Renal cortical epithelial cell (primary cell): ENCODE data around the gene P3H2. TPM values are rescaled to one million over a fixed set of nuclear protein-coding genes. Genes with fewer than 3 reads are reported as not detected.
A peak's percentile ranks its signal among the peaks of the same experiment; 100 is the strongest.

Experiments used
- DNase-seq: peaks from one replicate; pipeline ENCODE4 v3.0.0-alpha.2; 2011; ENCODE audit warnings: low read depth
- total RNA-seq: library from RNA; depleted of rRNA; stranded (reverse); fragments of >200 nt; gene quantifications from 2 replicates; pipeline ENCODE4 v1.2.3, GENCODE V29; 2014

The P3H2 gene
- total RNA-seq, 1 donor from 2014 or later = 240 TPM

- peak; percentile 86 for DNase-seq
Observed at GRCh38 chr3:190017521-190018288, 103.0 kb downstream of the P3H2 start.

GRCh38 chr3:190016966-190017365 is 103.7 kb downstream of the P3H2 start:
- DNase-seq = no peak

GRCh38 chr3:190014940-190015339 is 105.8 kb downstream of the P3H2 start:
- no peak for DNase-seq

- DNase-seq = no peak
Observed at GRCh38 chr3:190013943-190014924, 106.5 kb downstream of the P3H2 start.

GRCh38 chr3:190012784-190013183 is 107.9 kb downstream of the P3H2 start:
- DNase-seq = peak; percentile 52

GRCh38 chr3:190012314-190012782 is 108.3 kb downstream of the P3H2 start:
- peak; percentile 96 for DNase-seq

GRCh38 chr3:190010486-190010885 is 110.2 kb downstream of the P3H2 start:
- no peak for DNase-seq

- DNase-seq = no peak
Observed at GRCh38 chr3:190009614-190010013, 111.1 kb downstream of the P3H2 start.

GRCh38 chr3:190008432-190008831 is 112.3 kb downstream of the P3H2 start:
- DNase-seq = no peak

GRCh38 chr3:190005343-190006113 is 115.2 kb downstream of the P3H2 start:
- DNase-seq = no peak

- DNase-seq = no peak
Observed at GRCh38 chr3:190004656-190005055, 116.0 kb downstream of the P3H2 start.

- DNase-seq = peak; percentile 92
Observed at GRCh38 chr3:190003681-190004123, 117.0 kb downstream of the P3H2 start.

GRCh38 chr3:190003068-190003467 is 117.6 kb downstream of the P3H2 start:
- no peak for DNase-seq

- DNase-seq = no peak
Observed at GRCh38 chr3:190001426-190001825, 119.3 kb downstream of the P3H2 start.

- DNase-seq = no peak
Observed at GRCh38 chr3:190000861-190001196, 119.9 kb downstream of the P3H2 start.

- DNase-seq = no peak
Observed at GRCh38 chr3:190000187-190000860, 120.4 kb downstream of the P3H2 start.

GRCh38 chr3:189999718-190000117 is 121.0 kb downstream of the P3H2 start:
- DNase-seq = peak; percentile 21

GRCh38 chr3:189995129-189995528 is 125.6 kb downstream of the P3H2 start:
- no peak for DNase-seq

GRCh38 chr3:189990826-189991225 is 129.9 kb downstream of the P3H2 start:
- no peak for DNase-seq

GRCh38 chr3:189988854-189989253 is 131.8 kb downstream of the P3H2 start:
- DNase-seq = no peak

- no peak for DNase-seq
Observed at GRCh38 chr3:189988322-189988721, 132.4 kb downstream of the P3H2 start.
